Esophagus squamous epithelium (tissue), 4 donors: ENCODE data around the gene SLC24A4.

Source experiments
- CTCF ChIP-seq, 6 experiments: fragments of 450-650 bp in 4 of 6; fragments of 200-600 bp in 2 of 6; sonication (generic) in 2 of 6; IDR thresholded peaks; one replicate each; pipeline ENCODE4 v1.5.1; 2016 to 2019; ENCODE audit warnings: antibody characterized with exemption in 6 of 6, mild to moderate bottlenecking in 4 of 6, moderate library complexity in 4 of 6
- POLR2A ChIP-seq, 4 donors: fragments of 450-650 bp; IDR thresholded peaks; one replicate each; pipeline ENCODE4 v1.6.1; 2017; ENCODE audit warnings: antibody characterized with exemption in 4 of 4, mild to moderate bottlenecking in 4 of 4, moderate library complexity in 3 of 4

- no peak for TF ChIP-seq CTCF (IDR thresholded peaks at IDR 0.05)
- TF ChIP-seq POLR2A (IDR thresholded peaks at IDR 0.05): no peak
Measured at GRCh38 chr14:92322516-92322915, 449 bp upstream of the SLC24A4 start.
